Measurements from ENCODE around the gene MYL12B. TPM values are rescaled to one million over a fixed set of nuclear protein-coding genes. Genes with fewer than 3 reads are reported as not detected.
A peak's percentile ranks its signal among the peaks of the same experiment; 100 is the strongest.

Gene MYL12B
- total and polyA plus RNA-seq, 2 of the 8 experiments (the other 6 are each of a cell fraction or from before 2014, with no cell fraction given) = 174 to 188 TPM

GRCh38 chr18:3245853-3246634 is 15.9 kb upstream of the MYL12B start (continued):
- TF ChIP-seq CTCF (IDR thresholded peaks at IDR 0.05; ENCODE audit: control extremely low read depth in 1 of 3, insufficient read depth in 1 of 3, low read depth in 1 of 3, low read length in 3 of 3) = peak; percentile 88 to 94 (median 94)
- TF ChIP-seq SP4 (IDR thresholded peaks at IDR 0.05; ENCODE audit: low read length) = no peak
- no peak for TF ChIP-seq NANOG (IDR thresholded peaks at IDR 0.05; ENCODE audit: insufficient read depth, low read depth, low read length, poor library complexity, severe bottlenecking)
- no peak for TF ChIP-seq SUZ12 (IDR thresholded peaks at IDR 0.05; ENCODE audit: low read length)
- no peak for TF ChIP-seq USF2 (IDR thresholded peaks at IDR 0.05; ENCODE audit: low read length)
- no peak for TF ChIP-seq RNF2 (IDR thresholded peaks at IDR 0.05; ENCODE audit: borderline replicate concordance, low read depth, low read length, missing control alignments, poor library complexity, severe bottlenecking)
- no peak; the same call in 1 of the 2 replicates for TF ChIP-seq KDM5A (IDR thresholded peaks at IDR 0.05; ENCODE audit: low read length)
- TF ChIP-seq EGR1 (IDR thresholded peaks at IDR 0.05; ENCODE audit: borderline replicate concordance, low read depth, low read length) = no peak
- TF ChIP-seq SP1 (IDR thresholded peaks at IDR 0.05; ENCODE audit: low read depth, low read length) = no peak
- peak; percentile 51; the same call in 1 of the 2 replicates for TF ChIP-seq TBP (IDR thresholded peaks at IDR 0.05; ENCODE audit: low read depth, low read length)

Measured in H1 (cell line).